IPS-15b (cell line): ENCODE data around the gene ARHGAP26.

ENCODE experiments used
- H3K27me3 ChIP-seq: one replicate; pipeline ENCODE4 v1.6.1; 2013; ENCODE audit warnings: low read length; ENCODE audit not compliant: control insufficient read depth, insufficient read depth
- H3K36me3 ChIP-seq: one replicate; pipeline ENCODE4 v1.6.1; 2013; ENCODE audit warnings: low read length; ENCODE audit not compliant: control insufficient read depth, insufficient read depth
- H3K4me1 ChIP-seq: one replicate; pipeline ENCODE4 v1.6.1; 2013; ENCODE audit warnings: mild to moderate bottlenecking, low read length; ENCODE audit not compliant: control insufficient read depth, insufficient read depth
- H3K4me3 ChIP-seq: one replicate; pipeline ENCODE4 v1.5.1; 2013; ENCODE audit warnings: low read depth, low read length
- H3K9ac ChIP-seq: one replicate; pipeline ENCODE4 v1.6.1; 2013; ENCODE audit warnings: low read depth, mild to moderate bottlenecking, low read length
- H3K9me3 ChIP-seq: one replicate; pipeline ENCODE4 v1.6.1; 2013; ENCODE audit warnings: mild to moderate bottlenecking, low read length; ENCODE audit not compliant: control insufficient read depth, insufficient read depth

ARHGAP26 gene

GRCh38 chr5:143143973-143144372 lies 373.8 kb downstream of the ARHGAP26 start:
- no peaks in the 10 kb centered on the region for H3K36me3 ChIP-seq
- no peak overlapping the region for H3K9ac ChIP-seq
- H3K4me3 ChIP-seq, result no peak overlapping the region
- H3K4me1 ChIP-seq, result no peaks in the 10 kb centered on the region
- H3K27me3 ChIP-seq, result no peaks in the 10 kb centered on the region
- H3K9me3 ChIP-seq, result no peaks in the 10 kb centered on the region

- Histone ChIP-seq H3K27me3 (no peaks in the 10 kb centered on the region), H3K4me1 (no peaks in the 10 kb centered on the region), H3K36me3 (no peaks in the 10 kb centered on the region), H3K4me3 (no peak overlapping the region), H3K9ac (no peak overlapping the region), H3K9me3 (no peaks in the 10 kb centered on the region)
Measured at GRCh38 chr5:143145243-143146160, 375.3 kb downstream of the ARHGAP26 start.

GRCh38 chr5:143146161-143146560 lies 376.0 kb downstream of the ARHGAP26 start:
- H3K4me3 ChIP-seq, result no peak overlapping the region
- no peaks in the 10 kb centered on the region for H3K36me3 ChIP-seq
- H3K4me1 ChIP-seq, result no peaks in the 10 kb centered on the region
- no peaks in the 10 kb centered on the region for H3K9me3 ChIP-seq
- no peak overlapping the region for H3K9ac ChIP-seq
- H3K27me3 ChIP-seq, result no peaks in the 10 kb centered on the region

- Histone ChIP-seq H3K9ac (no peak overlapping the region), H3K9me3 (no peaks in the 10 kb centered on the region), H3K36me3 (no peaks in the 10 kb centered on the region), H3K4me3 (no peak overlapping the region), H3K4me1 (no peaks in the 10 kb centered on the region), H3K27me3 (no peaks in the 10 kb centered on the region)
Measured at GRCh38 chr5:143147383-143147782, 377.2 kb downstream of the ARHGAP26 start.

- Histone ChIP-seq H3K36me3 (no peaks in the 10 kb centered on the region), H3K27me3 (no peaks in the 10 kb centered on the region), H3K9me3 (no peaks in the 10 kb centered on the region), H3K4me1 (no peaks in the 10 kb centered on the region), H3K9ac (no peak overlapping the region), H3K4me3 (no peak overlapping the region)
Measured at GRCh38 chr5:143147902-143148301, 377.7 kb downstream of the ARHGAP26 start.

GRCh38 chr5:143148771-143149170 lies 378.6 kb downstream of the ARHGAP26 start:
- Histone ChIP-seq H3K9ac (no peak overlapping the region), H3K36me3 (no peaks in the 10 kb centered on the region), H3K4me1 (no peaks in the 10 kb centered on the region), H3K27me3 (no peaks in the 10 kb centered on the region), H3K9me3 (no peaks in the 10 kb centered on the region), H3K4me3 (no peak overlapping the region)

GRCh38 chr5:143149759-143150158 lies 379.6 kb downstream of the ARHGAP26 start:
- Histone ChIP-seq H3K4me3 (no peak overlapping the region), H3K4me1 (no peaks in the 10 kb centered on the region), H3K9ac (no peak overlapping the region), H3K27me3 (no peaks in the 10 kb centered on the region), H3K36me3 (no peaks in the 10 kb centered on the region), H3K9me3 (no peaks in the 10 kb centered on the region)

- Histone ChIP-seq H3K36me3 (no peaks in the 10 kb centered on the region), H3K9me3 (no peaks in the 10 kb centered on the region), H3K27me3 (no peaks in the 10 kb centered on the region), H3K4me1 (peaks cover 4% of the 10 kb centered on the region), H3K9ac (no peak overlapping the region), H3K4me3 (no peak overlapping the region)
Measured at GRCh38 chr5:143151056-143151700, 381.0 kb downstream of the ARHGAP26 start.

GRCh38 chr5:143152445-143152844 lies 382.3 kb downstream of the ARHGAP26 start:
- no peaks in the 10 kb centered on the region for H3K9me3 ChIP-seq
- no peaks in the 10 kb centered on the region for H3K27me3 ChIP-seq
- H3K9ac ChIP-seq, result no peak overlapping the region
- peaks cover 4% of the 10 kb centered on the region for H3K4me1 ChIP-seq
- H3K4me3 ChIP-seq, result no peak overlapping the region
- H3K36me3 ChIP-seq, result no peaks in the 10 kb centered on the region

- H3K4me1 ChIP-seq, result peaks cover 4% of the 10 kb centered on the region
- H3K9me3 ChIP-seq, result no peaks in the 10 kb centered on the region
- H3K4me3 ChIP-seq, result no peak overlapping the region
- H3K9ac ChIP-seq, result no peak overlapping the region
- H3K36me3 ChIP-seq, result no peaks in the 10 kb centered on the region
- H3K27me3 ChIP-seq, result no peaks in the 10 kb centered on the region
Measured at GRCh38 chr5:143153332-143154119, 383.3 kb downstream of the ARHGAP26 start.

- no peaks in the 10 kb centered on the region for H3K9me3 ChIP-seq
- H3K9ac ChIP-seq, result no peak overlapping the region
- peaks cover 4% of the 10 kb centered on the region for H3K4me1 ChIP-seq
- H3K27me3 ChIP-seq, result no peaks in the 10 kb centered on the region
- no peak overlapping the region for H3K4me3 ChIP-seq
- H3K36me3 ChIP-seq, result no peaks in the 10 kb centered on the region
Measured at GRCh38 chr5:143154510-143155370, 384.6 kb downstream of the ARHGAP26 start.
